Mammary epithelial cell (primary cell): Measurements from ENCODE around the gene DCD.

Source experiments
- EZH2 ChIP-seq: IDR thresholded peaks from 2 replicates; pipeline ENCODE4 v1.6.1; 2012; ENCODE audit warnings: low read length, inconsistent platforms, borderline replicate concordance
- TF ChIP-seq, protein P1 (sequence below), 2 donors: IDR thresholded peaks in 1 of 2; conservative IDR thresholded peaks in 1 of 2; 2 replicates each; pipeline ENCODE4 v1.5.1; 2011 to 2012; ENCODE audit warnings: inconsistent platforms in 2 of 2, low read length in 2 of 2, mild to moderate bottlenecking in 2 of 2, control low read depth in 1 of 2, low read depth in 1 of 2; ENCODE audit not compliant: insufficient read depth in 1 of 2; ENCODE audit errors: extremely low read depth in 1 of 2

DNA sequence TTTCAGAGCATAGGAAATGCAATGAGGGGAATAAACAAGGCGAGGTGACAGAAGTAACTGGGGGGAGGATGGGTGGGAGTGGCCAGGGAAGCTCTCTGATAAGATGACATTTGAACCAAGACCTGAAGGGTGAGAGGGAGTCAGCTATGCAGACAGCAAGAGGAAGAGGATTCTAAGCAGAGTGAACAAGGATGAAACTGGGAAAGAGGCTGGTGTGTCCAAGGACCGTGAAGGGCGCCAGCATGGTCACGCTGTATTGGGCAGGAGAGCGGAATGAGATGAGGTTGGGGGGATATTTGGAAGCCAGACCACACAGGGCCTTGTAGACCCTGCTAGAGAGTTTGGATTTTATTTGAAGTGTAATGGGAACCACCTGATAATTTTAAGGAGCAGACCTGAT is 49.2 kb downstream of the DCD start:
- TF ChIP-seq, protein P1, sequence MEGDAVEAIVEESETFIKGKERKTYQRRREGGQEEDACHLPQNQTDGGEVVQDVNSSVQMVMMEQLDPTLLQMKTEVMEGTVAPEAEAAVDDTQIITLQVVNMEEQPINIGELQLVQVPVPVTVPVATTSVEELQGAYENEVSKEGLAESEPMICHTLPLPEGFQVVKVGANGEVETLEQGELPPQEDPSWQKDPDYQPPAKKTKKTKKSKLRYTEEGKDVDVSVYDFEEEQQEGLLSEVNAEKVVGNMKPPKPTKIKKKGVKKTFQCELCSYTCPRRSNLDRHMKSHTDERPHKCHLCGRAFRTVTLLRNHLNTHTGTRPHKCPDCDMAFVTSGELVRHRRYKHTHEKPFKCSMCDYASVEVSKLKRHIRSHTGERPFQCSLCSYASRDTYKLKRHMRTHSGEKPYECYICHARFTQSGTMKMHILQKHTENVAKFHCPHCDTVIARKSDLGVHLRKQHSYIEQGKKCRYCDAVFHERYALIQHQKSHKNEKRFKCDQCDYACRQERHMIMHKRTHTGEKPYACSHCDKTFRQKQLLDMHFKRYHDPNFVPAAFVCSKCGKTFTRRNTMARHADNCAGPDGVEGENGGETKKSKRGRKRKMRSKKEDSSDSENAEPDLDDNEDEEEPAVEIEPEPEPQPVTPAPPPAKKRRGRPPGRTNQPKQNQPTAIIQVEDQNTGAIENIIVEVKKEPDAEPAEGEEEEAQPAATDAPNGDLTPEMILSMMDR (conservative IDR thresholded peaks at IDR 0.05 in 1 of 2, IDR thresholded peaks at IDR 0.05 in 1 of 2; ENCODE audit: extremely low read depth in 1 of 2, insufficient read depth in 1 of 2, low read depth in 1 of 2, low read length in 2 of 2) = no peak
- no peak for TF ChIP-seq EZH2
